ENCODE data around the gene GSTA5.
A peak's percentile ranks its signal among the peaks of the same experiment; 100 is the strongest.
"Not testable (repeated sequence)": the region's sequence is repeated elsewhere in the genome, so short reads cannot be mapped to it uniquely, and the experiment has no call there.

Gene GSTA5

GRCh38 chr6:52820198-52820597 is 20.4 kb downstream of the GSTA5 start:
- TF ChIP-seq POU6F1 (CRISPR knock-in tag; IDR thresholded peaks at IDR 0.05; ENCODE audit: borderline replicate concordance, low read depth), result no peak
- TF ChIP-seq PATZ1 (CRISPR knock-in tag; IDR thresholded peaks at IDR 0.05; ENCODE audit: borderline replicate concordance), result no peak
- no peak for TF ChIP-seq CSDC2 (CRISPR knock-in tag; IDR thresholded peaks at IDR 0.05)
- no peak for TF ChIP-seq TOX (CRISPR knock-in tag; IDR thresholded peaks at IDR 0.05; ENCODE audit: borderline replicate concordance)
- TF ChIP-seq ZFP3 (CRISPR knock-in tag; IDR thresholded peaks at IDR 0.05), result no peak
- no peak for TF ChIP-seq ZFP30 (CRISPR knock-in tag; IDR thresholded peaks at IDR 0.05)
- no peak for TF ChIP-seq TSHZ2 (CRISPR knock-in tag; IDR thresholded peaks at IDR 0.05)
- no peak for ATAC-seq

GRCh38 chr6:52815167-52816092 is 25.2 kb downstream of the GSTA5 start:
- peak; percentile 99 for ATAC-seq
- TF ChIP-seq TCF4 (CRISPR knock-in tag; IDR thresholded peaks at IDR 0.05; ENCODE audit: borderline replicate concordance), result no peak
- no peak for TF ChIP-seq PPARA (CRISPR knock-in tag; IDR thresholded peaks at IDR 0.05; ENCODE audit: borderline replicate concordance)
- no peak for TF ChIP-seq TSHZ2 (CRISPR knock-in tag; IDR thresholded peaks at IDR 0.05)
- no peak for TF ChIP-seq TOX (CRISPR knock-in tag; IDR thresholded peaks at IDR 0.05; ENCODE audit: borderline replicate concordance)
- TF ChIP-seq CREB5 (CRISPR knock-in tag; IDR thresholded peaks at IDR 0.05; ENCODE audit: low read depth), result no peak
- TF ChIP-seq ZNF565 (CRISPR knock-in tag; conservative IDR thresholded peaks at IDR 0.05; ENCODE audit: low read depth), result no peak
- no peak for TF ChIP-seq RARB (CRISPR knock-in tag; IDR thresholded peaks at IDR 0.05)
- no peak for TF ChIP-seq ESRRG (CRISPR knock-in tag; IDR thresholded peaks at IDR 0.05)

- not testable (repeated sequence) for ATAC-seq
Observed at GRCh38 chr6:52814545-52814944, 26.1 kb downstream of the GSTA5 start.

- ATAC-seq, result not testable (repeated sequence)
Observed at GRCh38 chr6:52809777-52810176, 30.8 kb downstream of the GSTA5 start.

GRCh38 chr6:52808660-52809059 is 32.0 kb downstream of the GSTA5 start:
- no peak for ATAC-seq
- TF ChIP-seq ZFP3 (CRISPR knock-in tag; IDR thresholded peaks at IDR 0.05) (no peak), ESRRG (CRISPR knock-in tag; IDR thresholded peaks at IDR 0.05) (no peak), PATZ1 (CRISPR knock-in tag; IDR thresholded peaks at IDR 0.05; ENCODE audit: borderline replicate concordance) (no peak), ZC3H10 (CRISPR knock-in tag; IDR thresholded peaks at IDR 0.05) (no peak), ZNF70 (CRISPR knock-in tag; IDR thresholded peaks at IDR 0.05) (no peak), BACH2 (CRISPR knock-in tag; IDR thresholded peaks at IDR 0.05; ENCODE audit: borderline replicate concordance) (no peak), OSR1 (CRISPR knock-in tag; IDR thresholded peaks at IDR 0.05) (no peak), ZNF8 (CRISPR knock-in tag; IDR thresholded peaks at IDR 0.05) (no peak), ZNF565 (CRISPR knock-in tag; conservative IDR thresholded peaks at IDR 0.05; ENCODE audit: low read depth) (no peak), GLIS3 (CRISPR knock-in tag; IDR thresholded peaks at IDR 0.05) (no peak), ZFP30 (CRISPR knock-in tag; IDR thresholded peaks at IDR 0.05) (no peak), PPARA (CRISPR knock-in tag; IDR thresholded peaks at IDR 0.05; ENCODE audit: borderline replicate concordance) (no peak)

All from SK-N-SH treated with all-trans-retinoic acid at 6 μM for 48 hours (cell line).